PC-9 (cell line): Measurements from ENCODE around the gene ARFGAP3.

Source experiments
- CTCF ChIP-seq: fragments of 200-600 bp; sonication (generic); conservative IDR thresholded peaks from 2 replicates; pipeline ENCODE4 v1.6.1; 2017; ENCODE audit warnings: mixed run types, antibody characterized with exemption, mild to moderate bottlenecking, moderate library complexity
- EZH2 ChIP-seq: fragments of 200-600 bp; sonication (generic); IDR thresholded peaks from 2 replicates; pipeline ENCODE4 v1.8.0; 2017; ENCODE audit warnings: antibody characterized with exemption, low read depth

DNA sequence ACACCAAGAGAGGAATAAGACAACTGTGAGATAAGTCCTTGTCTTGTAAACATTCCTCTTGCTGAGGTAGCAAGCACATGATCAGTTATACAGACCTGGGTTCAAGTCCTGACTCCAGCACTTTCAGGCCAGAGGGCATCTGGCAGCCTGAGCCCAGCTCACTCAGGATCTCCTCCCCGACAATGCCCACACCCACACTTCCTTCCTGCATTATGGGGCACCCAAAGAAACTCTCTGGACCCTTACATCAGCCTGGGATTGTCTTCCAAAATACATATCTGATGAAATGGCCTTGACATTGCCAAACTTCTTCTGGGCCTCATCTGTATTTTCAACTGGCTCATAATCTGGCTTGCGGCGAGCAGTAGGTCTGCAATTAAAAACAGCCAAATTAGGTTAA lies 48.6 kb downstream of the ARFGAP3 start:
- no peak for TF ChIP-seq CTCF
- no peak for TF ChIP-seq EZH2
